ENCODE data around the gene IL4I1. TPM values are rescaled to one million over a fixed set of nuclear protein-coding genes. Genes with fewer than 3 reads are reported as not detected.

Gene IL4I1
- total RNA-seq, 3 donors from 2014 or later, result 0.48 to 2.2 (median 0.66) TPM

Other genes starting within 250 kb of the IL4I1 start
- 100 to 1,000 TPM in 1 of 3 donors, 10 to 100 TPM in 2; 39.7 to 100 (median 52.4) TPM for gene IRF3, start 231.0 kb downstream of the IL4I1 start, total RNA-seq
- gene BCL2L12, start 231.0 kb downstream of the IL4I1 start, total RNA-seq, result 10 to 100 TPM in 1 of 3 donors, 1 to 10 TPM in 2; 5.1 to 11.7 (median 8.5) TPM
- gene PRMT1, start 219.6 kb downstream of the IL4I1 start, total RNA-seq, result 100 to 1,000 TPM; 137 to 227 (median 154) TPM
- 1 to 10 TPM; 1.3 to 2.9 (median 1.4) TPM for gene ADM5, start 207.3 kb downstream of the IL4I1 start, total RNA-seq
- 10 to 100 TPM in 1 of 3 donors, 1 to 10 TPM in 1, under 1 TPM in 1; 0.80 to 14.4 (median 2.8) TPM for gene CPT1C, start 205.8 kb downstream of the IL4I1 start, total RNA-seq
- under 1 TPM in 2 of 3 donors, not detected in 1; 0.33 to 0.96 TPM for gene TSKS, start 133.6 kb downstream of the IL4I1 start, total RNA-seq
- 10 to 100 TPM; 42.1 to 71.0 (median 59.3) TPM for gene AP2A1, start 129.9 kb downstream of the IL4I1 start, total RNA-seq
- 10 to 100 TPM; 13.0 to 27.4 (median 18.7) TPM for gene FUZ, start 83.6 kb downstream of the IL4I1 start, total RNA-seq
- gene MED25, start 78.6 kb downstream of the IL4I1 start, total RNA-seq, result 10 to 100 TPM; 16.3 to 27.5 (median 20.6) TPM
- 10 to 100 TPM; 45.1 to 95.0 (median 90.3) TPM for gene PTOV1, start 45.7 kb downstream of the IL4I1 start, total RNA-seq
- 10 to 100 TPM; 31.0 to 69.2 (median 57.7) TPM for gene PNKP, start 29.3 kb downstream of the IL4I1 start, total RNA-seq
- 10 to 100 TPM; 11.9 to 13.8 (median 12.5) TPM for gene AKT1S1, start 19.5 kb downstream of the IL4I1 start, total RNA-seq
- 10 to 100 TPM; 21.0 to 31.8 (median 30.4) TPM for gene TBC1D17, start 19.2 kb downstream of the IL4I1 start, total RNA-seq
- gene ATF5, start 32.3 kb upstream of the IL4I1 start, total RNA-seq, result 10 to 100 TPM in 1 of 3 donors, 1 to 10 TPM in 2; 5.9 to 20.0 (median 8.2) TPM
- gene NUP62, start 32.6 kb upstream of the IL4I1 start, total RNA-seq, result 10 to 100 TPM; 30.9 to 41.0 (median 36.4) TPM
- 1 to 10 TPM in 1 of 3 donors, under 1 TPM in 2; 0.59 to 2.2 (median 0.66) TPM for gene SIGLEC11, start 64.3 kb upstream of the IL4I1 start, total RNA-seq
- 10 to 100 TPM; 24.2 to 42.0 (median 40.3) TPM for gene VRK3, start 128.5 kb upstream of the IL4I1 start, total RNA-seq
- 10 to 100 TPM in 2 of 3 donors, 1 to 10 TPM in 1; 7.8 to 15.5 (median 12.1) TPM for gene ZNF473, start 129.1 kb upstream of the IL4I1 start, total RNA-seq